GM12874 (cell line): ENCODE measurements around the gene USP48.

Experiments
- CTCF ChIP-seq: IDR thresholded peaks from 2 replicates; pipeline ENCODE4 v1.5.1; 2011; ENCODE audit warnings: low read depth, mild to moderate bottlenecking, control low read depth, low read length, moderate library complexity; ENCODE audit not compliant: insufficient read depth

USP48 gene

GRCh38 chr1:21827141-21827679 is 44.3 kb upstream of the USP48 start:
- no peak for TF ChIP-seq CTCF

- TF ChIP-seq CTCF = no peak
Measured at GRCh38 chr1:21825393-21825792, 42.4 kb upstream of the USP48 start.

- no peak for TF ChIP-seq CTCF
Measured at GRCh38 chr1:21824926-21825325, 42.0 kb upstream of the USP48 start.

GRCh38 chr1:21823980-21824702 is 41.2 kb upstream of the USP48 start:
- TF ChIP-seq CTCF = no peak

- no peak for TF ChIP-seq CTCF
Measured at GRCh38 chr1:21823206-21823979, 40.4 kb upstream of the USP48 start.

- no peak for TF ChIP-seq CTCF
Measured at GRCh38 chr1:21822349-21822748, 39.4 kb upstream of the USP48 start.

GRCh38 chr1:21821385-21822019 is 38.6 kb upstream of the USP48 start:
- no peak for TF ChIP-seq CTCF
